ENCODE measurements around the gene KCNMA1. TPM values are rescaled to one million over a fixed set of nuclear protein-coding genes. Genes with fewer than 3 reads are reported as not detected.

The KCNMA1 gene
- total RNA-seq, 1 experiment from 2014 or later, result 0.49 TPM

DNA sequence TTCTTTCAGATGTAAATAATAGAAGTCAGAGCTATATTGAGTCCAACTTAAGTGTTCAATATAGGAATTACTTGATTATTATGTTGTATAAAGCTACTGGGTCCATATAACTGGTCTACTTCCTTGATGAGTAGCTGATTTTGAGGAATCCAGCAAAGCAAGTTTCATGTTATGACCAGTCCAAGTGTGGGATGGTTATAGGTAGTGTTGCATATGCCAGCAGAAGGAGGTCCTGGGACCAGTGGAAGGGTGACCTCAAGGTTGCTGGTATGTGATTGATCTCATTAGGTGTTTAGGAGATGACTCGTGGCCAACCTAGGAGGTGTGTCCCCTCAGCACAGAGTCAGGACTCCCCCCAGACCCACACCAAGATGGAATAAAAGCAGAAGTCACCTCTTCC lies 551.5 kb downstream of the KCNMA1 start:
- intact Hi-C loops (cut with micrococcal nuclease), result no loop called here
- TF ChIP-seq POLR2AphosphoS5 (IDR thresholded peaks at IDR 0.05; ENCODE audit: low read depth, low read length), result no peak
- TF ChIP-seq, protein P1, sequence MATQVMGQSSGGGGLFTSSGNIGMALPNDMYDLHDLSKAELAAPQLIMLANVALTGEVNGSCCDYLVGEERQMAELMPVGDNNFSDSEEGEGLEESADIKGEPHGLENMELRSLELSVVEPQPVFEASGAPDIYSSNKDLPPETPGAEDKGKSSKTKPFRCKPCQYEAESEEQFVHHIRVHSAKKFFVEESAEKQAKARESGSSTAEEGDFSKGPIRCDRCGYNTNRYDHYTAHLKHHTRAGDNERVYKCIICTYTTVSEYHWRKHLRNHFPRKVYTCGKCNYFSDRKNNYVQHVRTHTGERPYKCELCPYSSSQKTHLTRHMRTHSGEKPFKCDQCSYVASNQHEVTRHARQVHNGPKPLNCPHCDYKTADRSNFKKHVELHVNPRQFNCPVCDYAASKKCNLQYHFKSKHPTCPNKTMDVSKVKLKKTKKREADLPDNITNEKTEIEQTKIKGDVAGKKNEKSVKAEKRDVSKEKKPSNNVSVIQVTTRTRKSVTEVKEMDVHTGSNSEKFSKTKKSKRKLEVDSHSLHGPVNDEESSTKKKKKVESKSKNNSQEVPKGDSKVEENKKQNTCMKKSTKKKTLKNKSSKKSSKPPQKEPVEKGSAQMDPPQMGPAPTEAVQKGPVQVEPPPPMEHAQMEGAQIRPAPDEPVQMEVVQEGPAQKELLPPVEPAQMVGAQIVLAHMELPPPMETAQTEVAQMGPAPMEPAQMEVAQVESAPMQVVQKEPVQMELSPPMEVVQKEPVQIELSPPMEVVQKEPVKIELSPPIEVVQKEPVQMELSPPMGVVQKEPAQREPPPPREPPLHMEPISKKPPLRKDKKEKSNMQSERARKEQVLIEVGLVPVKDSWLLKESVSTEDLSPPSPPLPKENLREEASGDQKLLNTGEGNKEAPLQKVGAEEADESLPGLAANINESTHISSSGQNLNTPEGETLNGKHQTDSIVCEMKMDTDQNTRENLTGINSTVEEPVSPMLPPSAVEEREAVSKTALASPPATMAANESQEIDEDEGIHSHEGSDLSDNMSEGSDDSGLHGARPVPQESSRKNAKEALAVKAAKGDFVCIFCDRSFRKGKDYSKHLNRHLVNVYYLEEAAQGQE (IDR thresholded peaks at IDR 0.05; ENCODE audit: low read depth), result no peak
- no peak for TF ChIP-seq TCF7L2 (IDR thresholded peaks at IDR 0.05; ENCODE audit: borderline replicate concordance, extremely low read depth, insufficient read depth, insufficient read length)
- TF ChIP-seq ZNF274 (IDR thresholded peaks at IDR 0.05; ENCODE audit: low read depth, low read length), result no peak
- TF ChIP-seq EZH2phosphoT487 (IDR thresholded peaks at IDR 0.05; ENCODE audit: borderline replicate concordance), result no peak
- TF ChIP-seq RAD21 (IDR thresholded peaks at IDR 0.05; ENCODE audit: low read depth), result no peak
- TF ChIP-seq MAX (IDR thresholded peaks at IDR 0.05), result no peak
- CTCF ChIA-PET, result no interaction called here

More for the DNA sequence above, 551.5 kb downstream of the KCNMA1 start:
- no peaks in the 10 kb centered on the region for H3K9me2 ChIP-seq (ENCODE audit: insufficient read depth)
- no peaks in the 10 kb centered on the region for H3K9me3 ChIP-seq (ENCODE audit: control insufficient read depth in 1 of 2, insufficient read depth in 1 of 2, low read depth in 1 of 2, low read length in 2 of 2)
- no peak overlapping the region for H3K4me2 ChIP-seq (ENCODE audit: low read length)
- no peaks in the 10 kb centered on the region for H3K79me2 ChIP-seq (ENCODE audit: insufficient read depth, low read length)
- ChIA-PET POLR2A (no interaction called here), RAD21 (ENCODE audit: low non-redundant PET in 1 of 2, low total read pairs in 2 of 2, uncharacterized antibody in 2 of 2, unreplicated experiment in 2 of 2) (no interaction called here)
- no peak overlapping the region for H3K4me3 ChIP-seq (replicated peaks in 1 of 2; ENCODE audit: low read depth in 1 of 2, low read length in 2 of 2)
- H3K4me1 ChIP-seq (ENCODE audit: control insufficient read depth in 1 of 2, insufficient read depth in 2 of 2, low read length in 2 of 2), result no peaks in the 10 kb centered on the region
- no peaks in the 10 kb centered on the region for H4K20me1 ChIP-seq (ENCODE audit: insufficient read depth)
- no peak overlapping the region for H3K27ac ChIP-seq (ENCODE audit: low read depth, low read length)
- DNase-seq (ENCODE audit: low read depth, low spot score) (no peak), ATAC-seq (no peak)
- no TSS peak for BruUV-seq (replicated peaks)
- peaks cover 22% of the 10 kb centered on the region for H3K27me3 ChIP-seq (ENCODE audit: insufficient read depth, low read length)
- no peak overlapping the region for H2AFZ ChIP-seq (ENCODE audit: low read depth, low read length, poor library complexity, severe bottlenecking)
- no peak overlapping the region for H3K9ac ChIP-seq (ENCODE audit: low read length)
- H3K36me3 ChIP-seq (ENCODE audit: control insufficient read depth in 1 of 2, insufficient read depth in 2 of 2, low read length in 2 of 2), result no peaks in the 10 kb centered on the region

All from HCT116 (cell line).